Measurements from ENCODE around the gene DENND2A.

DENND2A gene

GRCh38 chr7:140604760-140605159 lies 35.9 kb downstream of the DENND2A start:
- no peak for DNase-seq (ENCODE audit: low read depth, low spot score)
- no peak overlapping the region for H3K4me3 ChIP-seq (ENCODE audit: low read depth, low read length)
- ChIA-PET CTCF (interaction anchor here (1.1 to 2.1 kb wide), 4 partner anchors 8 to 87 kb away, joined by 3 to 7 read pairs (median 5); no protein-coding TSS in a partner anchor), POLR2A (interaction anchor here (0.8 kb wide), 1 partner anchor 22 kb away, joined by 3 read pairs; no protein-coding TSS in a partner anchor)
- TF ChIP-seq CTCF (IDR thresholded peaks at IDR 0.05; ENCODE audit: insufficient read depth, low read length, missing control alignments) = no peak

DNA sequence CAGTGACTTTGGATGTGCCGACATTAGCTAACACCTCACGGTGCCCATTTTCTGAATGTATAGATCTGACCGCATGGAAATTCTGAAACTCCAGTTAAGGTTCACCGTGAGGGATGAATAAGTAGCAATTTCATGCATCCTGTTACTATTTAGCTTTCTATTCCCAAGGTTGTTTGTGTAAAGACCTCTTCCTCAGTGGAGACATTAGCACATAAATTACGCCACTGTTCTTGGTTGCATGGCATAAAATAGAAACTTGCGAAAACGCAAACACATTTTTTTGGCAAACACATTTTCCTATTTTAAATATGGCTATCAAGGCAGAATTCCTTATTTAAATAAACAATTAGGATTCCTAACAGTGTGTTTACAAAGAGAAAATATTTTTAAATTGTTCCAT lies 36.5 kb downstream of the DENND2A start:
- no peak overlapping the region for H3K4me3 ChIP-seq (ENCODE audit: low read depth, low read length)
- no peak for DNase-seq (ENCODE audit: low read depth, low spot score)
- TF ChIP-seq CTCF (IDR thresholded peaks at IDR 0.05; ENCODE audit: insufficient read depth, low read length, missing control alignments) = no peak
- ChIA-PET CTCF (interaction anchor here (1.2 to 2.1 kb wide), 2 partner anchors 14 to 86 kb away, joined by 4 to 7 read pairs; no protein-coding TSS in a partner anchor), POLR2A (interaction anchor here (0.8 kb wide), 1 partner anchor 22 kb away, joined by 3 read pairs; no protein-coding TSS in a partner anchor)

DNA sequence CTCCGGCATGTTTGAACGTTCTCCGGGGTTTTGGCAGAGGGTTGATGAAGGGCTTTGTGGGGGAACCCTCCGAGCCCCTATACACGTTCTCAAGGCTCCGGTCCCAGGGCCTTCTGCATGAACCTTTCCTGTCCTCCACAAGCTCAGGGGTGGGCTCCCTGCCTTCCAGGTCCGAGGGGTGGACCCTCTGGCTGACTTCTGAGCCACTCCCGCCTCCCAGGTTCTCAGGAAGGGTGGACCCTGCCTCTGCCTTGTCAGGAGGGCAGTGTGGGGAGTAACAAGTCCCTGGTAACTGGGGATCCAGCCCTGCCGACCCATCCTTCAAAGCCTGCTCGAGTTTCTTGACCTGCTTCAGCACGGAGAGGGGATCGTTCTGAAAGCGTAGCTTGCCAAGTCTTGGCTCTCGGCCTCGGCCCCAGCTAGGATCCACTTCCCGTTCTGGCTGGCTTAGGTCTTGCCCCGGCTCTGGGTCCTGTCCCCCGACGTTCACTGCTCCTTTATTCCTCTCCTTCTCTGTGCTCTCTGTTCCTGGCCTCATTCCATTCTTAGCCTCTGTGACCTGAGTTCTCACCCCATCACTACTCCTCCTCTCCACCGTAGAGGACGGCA lies 38.9 kb downstream of the DENND2A start:
- no peak for DNase-seq (ENCODE audit: low read depth, low spot score)
- CTCF ChIA-PET = no interaction called here
- no peak overlapping the region for H3K4me3 ChIP-seq (ENCODE audit: low read depth, low read length)
- POLR2A ChIA-PET = no interaction called here
- TF ChIP-seq CTCF (IDR thresholded peaks at IDR 0.05; ENCODE audit: insufficient read depth, low read length, missing control alignments) = no peak

DNA sequence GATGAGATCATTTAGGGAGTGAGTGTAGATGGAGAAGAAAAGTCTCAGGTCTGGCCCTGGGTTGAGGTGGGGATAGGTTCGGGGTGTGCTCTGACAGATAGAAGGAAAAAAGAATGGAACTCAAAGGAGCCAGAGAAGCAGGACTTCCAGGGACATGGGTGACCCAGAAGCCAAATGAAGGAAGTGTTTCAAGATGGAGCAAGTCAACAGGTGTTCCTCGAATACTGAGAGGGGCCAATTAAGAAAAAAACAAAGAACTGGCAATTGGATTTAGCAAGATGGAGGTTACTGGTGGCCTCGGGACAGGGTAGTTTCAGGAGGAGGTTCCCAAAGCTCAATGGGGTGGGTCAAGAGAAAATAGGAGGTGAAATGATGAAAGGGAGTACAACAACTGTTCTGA lies 40.3 kb downstream of the DENND2A start:
- no peak for TF ChIP-seq CTCF (IDR thresholded peaks at IDR 0.05; ENCODE audit: insufficient read depth, low read length, missing control alignments)
- CTCF ChIA-PET = interaction anchor here (0.5 kb wide), 1 partner anchor 10 kb away, joined by 3 read pairs; no protein-coding TSS in a partner anchor
- POLR2A ChIA-PET = no interaction called here
- no peak overlapping the region for H3K4me3 ChIP-seq (ENCODE audit: low read depth, low read length)
- no peak for DNase-seq (ENCODE audit: low read depth, low spot score)

- TF ChIP-seq CTCF (IDR thresholded peaks at IDR 0.05; ENCODE audit: insufficient read depth, low read length, missing control alignments) = no peak
- no peak overlapping the region for H3K4me3 ChIP-seq (ENCODE audit: low read depth, low read length)
- POLR2A ChIA-PET = no interaction called here
- CTCF ChIA-PET = interaction anchor here (0.9 to 1.9 kb wide), 3 partner anchors 8 to 55 kb away, joined by 3 to 6 read pairs (median 5); no protein-coding TSS in a partner anchor
- DNase-seq (ENCODE audit: low read depth, low spot score) = no peak
Observed at GRCh38 chr7:140597428-140597949, 43.1 kb downstream of the DENND2A start.

All from AG04449 (cell line).